GM23338 (cell line): ENCODE measurements around the gene CENPB. TPM values are rescaled to one million over a fixed set of nuclear protein-coding genes. Genes with fewer than 3 reads are reported as not detected.

Experiments used
- ATAC-seq: fragments of 200-7000 bp; cut with Tn5 transposase; 3 replicates; pipeline ENCODE4 v1.9.1; 2020
- DNase-seq: peaks from one replicate; pipeline ENCODE4 v3.0.0-alpha.2; 2015; ENCODE audit warnings: low spot score
- H2AFZ ChIP-seq: fragments of 200-600 bp; sonication (generic); 2 replicates; pipeline ENCODE4 v1.8.0; 2016; ENCODE audit warnings: antibody characterized with exemption, mild to moderate bottlenecking, moderate library complexity
- H3F3A ChIP-seq: fragments of 200-600 bp; sonication (generic); replicated peaks from 2 replicates; pipeline ENCODE4 v1.8.0; 2017; ENCODE audit warnings: antibody characterized with exemption, mixed run types, low read depth
- H3K27ac ChIP-seq: fragments of 200-600 bp; sonication (generic); 2 replicates; pipeline ENCODE4 v1.6.1; 2016; ENCODE audit warnings: low read depth
- H3K27me3 ChIP-seq: fragments of 200-600 bp; sonication (generic); 2 replicates; pipeline ENCODE4 v1.8.0; 2016; ENCODE audit warnings: mild to moderate bottlenecking, mixed run types, moderate library complexity; ENCODE audit not compliant: insufficient read depth
- H3K36me3 ChIP-seq: fragments of 200-600 bp; sonication (generic); 2 replicates; pipeline ENCODE4 v1.8.0; 2016; ENCODE audit warnings: mild to moderate bottlenecking; ENCODE audit not compliant: insufficient read depth
- H3K4me1 ChIP-seq: fragments of 200-600 bp; sonication (generic); 2 replicates; pipeline ENCODE4 v1.8.0; 2016; ENCODE audit warnings: mild to moderate bottlenecking, moderate library complexity; ENCODE audit not compliant: insufficient read depth
- H3K4me2 ChIP-seq: fragments of 200-600 bp; sonication (generic); 2 replicates; pipeline ENCODE4 v1.7.1; 2017; ENCODE audit warnings: mixed run types
- H3K4me3 ChIP-seq: fragments of 200-600 bp; sonication (generic); 2 replicates; pipeline ENCODE4 v1.6.1; 2016; ENCODE audit warnings: mixed run types
- H3K79me2 ChIP-seq: fragments of 200-600 bp; sonication (generic); replicated peaks from 2 replicates; pipeline ENCODE4 v1.8.0; 2017; ENCODE audit warnings: mild to moderate bottlenecking; ENCODE audit not compliant: insufficient read depth
- H3K9me2 ChIP-seq: fragments of 200-600 bp; sonication (generic); 2 replicates; pipeline ENCODE4 v1.8.0; 2017; ENCODE audit not compliant: insufficient read depth
- H4K20me1 ChIP-seq: fragments of 200-600 bp; sonication (generic); replicated peaks from 2 replicates; pipeline ENCODE4 v1.8.0; 2017; ENCODE audit warnings: mild to moderate bottlenecking; ENCODE audit not compliant: insufficient read depth
- H3K27ac Mint-ChIP-seq: 2 replicates; pipeline ENCODE4 v1.8.0; 2020; ENCODE audit warnings: inconsistent platforms, mild to moderate bottlenecking, moderate library complexity, mixed read lengths
- H3K27me3 Mint-ChIP-seq: 3 replicates; pipeline ENCODE4 v1.8.0; 2022; ENCODE audit warnings: low read depth, mild to moderate bottlenecking, moderate library complexity, mixed read lengths, inconsistent platforms; ENCODE audit not compliant: insufficient read depth, poor library complexity
- H3K36me3 Mint-ChIP-seq: 3 replicates; pipeline ENCODE4 v1.8.0; 2021; ENCODE audit warnings: low read depth, mild to moderate bottlenecking, inconsistent platforms, moderate library complexity, mixed read lengths
- H3K4me1 Mint-ChIP-seq: 3 replicates; pipeline ENCODE4 v1.8.0; 2020; ENCODE audit warnings: mild to moderate bottlenecking, inconsistent platforms, mixed read lengths
- H3K4me3 Mint-ChIP-seq: 3 replicates; pipeline ENCODE4 v1.8.0; 2021; ENCODE audit warnings: moderate library complexity, mild to moderate bottlenecking, inconsistent platforms, mixed read lengths
- H3K9me3 Mint-ChIP-seq: 3 replicates; pipeline ENCODE4 v1.8.0; 2020; ENCODE audit warnings: moderate library complexity, mild to moderate bottlenecking, inconsistent platforms, mixed read lengths
- CTCF ChIP-seq, 2 experiments: fragments of 200-600 bp in 1 of 2; sonication (generic) in 1 of 2; conservative IDR thresholded peaks; 2 replicates each; pipeline versions ENCODE4 v1.5.1 to v1.6.1; 2016 to 2017; ENCODE audit warnings: antibody characterized with exemption in 2 of 2, low read depth in 2 of 2, mild to moderate bottlenecking in 2 of 2, moderate library complexity in 1 of 2
- EZH2 ChIP-seq: fragments of 200-600 bp; sonication (generic); IDR thresholded peaks from one replicate; pipeline ENCODE4 v1.8.0; 2017; ENCODE audit warnings: antibody characterized with exemption, mild to moderate bottlenecking, low read depth; ENCODE audit not compliant: unreplicated experiment
- EZH2phosphoT487 ChIP-seq: fragments of 200-600 bp; sonication (generic); IDR thresholded peaks from one replicate; pipeline ENCODE4 v1.8.1; 2018; ENCODE audit warnings: antibody characterized with exemption; ENCODE audit not compliant: unreplicated experiment
- JUNB ChIP-seq: IDR thresholded peaks from one replicate; pipeline ENCODE4 v1.6.1; 2016; ENCODE audit warnings: antibody characterized with exemption; ENCODE audit not compliant: unreplicated experiment
- NANOG ChIP-seq: IDR thresholded peaks from 2 replicates; pipeline ENCODE4 v1.6.1; 2016; ENCODE audit warnings: antibody characterized with exemption, borderline replicate concordance
- POLR2AphosphoS5 ChIP-seq: IDR thresholded peaks from 2 replicates; pipeline ENCODE4 v1.6.1; 2016; ENCODE audit warnings: antibody characterized with exemption, low read depth
- REST ChIP-seq: IDR thresholded peaks from one replicate; pipeline ENCODE4 v1.6.1; 2018; ENCODE audit warnings: antibody characterized with exemption; ENCODE audit not compliant: unreplicated experiment
- STAT1 ChIP-seq: IDR thresholded peaks from one replicate; pipeline ENCODE4 v1.6.1; 2016; ENCODE audit warnings: antibody characterized with exemption; ENCODE audit not compliant: unreplicated experiment
- ZNF331 ChIP-seq: fragments of 250-450 bp; sonication (Bioruptor Pico); IDR thresholded peaks from 2 replicates; pipeline ENCODE4 v1.5.0; 2020; ENCODE audit warnings: low read depth, mild to moderate bottlenecking, moderate library complexity
- polyA plus RNA-seq: library from polyadenylated mRNA; unstranded; fragments of >200 nt; fragmentation: Nextera tagmentation; extraction: Ambion mirVana; gene quantifications from 2 replicates; pipeline ENCODE4 v1.2.1, GENCODE V29; 2016
- total RNA-seq: library from RNA; depleted of rRNA; stranded (reverse); fragments of >200 nt; shearing (Covaris generic); gene quantifications from 2 replicates; pipeline ENCODE4 v1.2.3, GENCODE V29; 2014
- TF ChIP-seq, protein P1 (sequence below): fragments of 250-450 bp; sonication (Bioruptor Pico); IDR thresholded peaks from 2 replicates; pipeline ENCODE4 v1.5.0; 2020; ENCODE audit warnings: mild to moderate bottlenecking, moderate library complexity

Gene CENPB
- total and polyA plus RNA-seq, 2 experiments from 2014 or later: 10.8 to 52.1 TPM

- TF ChIP-seq ZNF331 (CRISPR knock-in tag): no peak
- TF ChIP-seq JUNB: no peak
- TF ChIP-seq REST: no peak
- no peak for TF ChIP-seq EZH2
- no peak for TF ChIP-seq STAT1
- TF ChIP-seq EZH2phosphoT487: no peak
- no peak for TF ChIP-seq CTCF (conservative IDR thresholded peaks at IDR 0.05; ENCODE audit: low read depth in 2 of 2)
- TF ChIP-seq POLR2AphosphoS5: no peak
- H3K27me3 ChIP-seq: no peaks in the 10 kb centered on the region
- Mint-ChIP-seq H3K36me3 (peaks cover 22% of the 10 kb centered on the region), H3K4me3 (no peak overlapping the region), H3K27ac (no peak overlapping the region; the same call in 1 of the 2 replicates), H3K9me3 (no peaks in the 10 kb centered on the region), H3K27me3 (peaks cover 11% of the 10 kb centered on the region), H3K4me1 (no peaks in the 10 kb centered on the region; the same call in 2 of the 3 replicates)
- DNase-seq: no peak
- H3K4me3 ChIP-seq: no peak overlapping the region
- no peak overlapping the region for H3K27ac ChIP-seq
- peaks cover 7% of the 10 kb centered on the region for H3K36me3 ChIP-seq
- peak; percentile 31; the same call in 2 of the 3 replicates for ATAC-seq
- H3K9me2 ChIP-seq: no peaks in the 10 kb centered on the region
- no peaks in the 10 kb centered on the region for H3F3A ChIP-seq
- H4K20me1 ChIP-seq: peaks cover 18% of the 10 kb centered on the region
- no peak overlapping the region for H2AFZ ChIP-seq
- peaks cover 10% of the 10 kb centered on the region for H3K4me1 ChIP-seq
- no peak overlapping the region for H3K4me2 ChIP-seq
- peaks cover 18% of the 10 kb centered on the region; the same call in 1 of the 2 replicates for H3K79me2 ChIP-seq
Measured at GRCh38 chr20:3760655-3761348, 25.7 kb downstream of the CENPB start.

GRCh38 chr20:3759884-3760283 lies 26.7 kb downstream of the CENPB start:
- H3K27ac Mint-ChIP-seq: no peak overlapping the region
- H3K4me3 ChIP-seq: no peak overlapping the region
- H2AFZ ChIP-seq: no peak overlapping the region
- no peaks in the 10 kb centered on the region for H3K9me2 ChIP-seq
- H4K20me1 ChIP-seq: peaks cover 18% of the 10 kb centered on the region
- ATAC-seq: no peak
- H3K9me3 Mint-ChIP-seq: no peaks in the 10 kb centered on the region
- peaks cover 12% of the 10 kb centered on the region; the same call in 1 of the 2 replicates for H3K79me2 ChIP-seq
- TF ChIP-seq EZH2phosphoT487 (no peak), NANOG (no peak)
- TF ChIP-seq, protein P1, sequence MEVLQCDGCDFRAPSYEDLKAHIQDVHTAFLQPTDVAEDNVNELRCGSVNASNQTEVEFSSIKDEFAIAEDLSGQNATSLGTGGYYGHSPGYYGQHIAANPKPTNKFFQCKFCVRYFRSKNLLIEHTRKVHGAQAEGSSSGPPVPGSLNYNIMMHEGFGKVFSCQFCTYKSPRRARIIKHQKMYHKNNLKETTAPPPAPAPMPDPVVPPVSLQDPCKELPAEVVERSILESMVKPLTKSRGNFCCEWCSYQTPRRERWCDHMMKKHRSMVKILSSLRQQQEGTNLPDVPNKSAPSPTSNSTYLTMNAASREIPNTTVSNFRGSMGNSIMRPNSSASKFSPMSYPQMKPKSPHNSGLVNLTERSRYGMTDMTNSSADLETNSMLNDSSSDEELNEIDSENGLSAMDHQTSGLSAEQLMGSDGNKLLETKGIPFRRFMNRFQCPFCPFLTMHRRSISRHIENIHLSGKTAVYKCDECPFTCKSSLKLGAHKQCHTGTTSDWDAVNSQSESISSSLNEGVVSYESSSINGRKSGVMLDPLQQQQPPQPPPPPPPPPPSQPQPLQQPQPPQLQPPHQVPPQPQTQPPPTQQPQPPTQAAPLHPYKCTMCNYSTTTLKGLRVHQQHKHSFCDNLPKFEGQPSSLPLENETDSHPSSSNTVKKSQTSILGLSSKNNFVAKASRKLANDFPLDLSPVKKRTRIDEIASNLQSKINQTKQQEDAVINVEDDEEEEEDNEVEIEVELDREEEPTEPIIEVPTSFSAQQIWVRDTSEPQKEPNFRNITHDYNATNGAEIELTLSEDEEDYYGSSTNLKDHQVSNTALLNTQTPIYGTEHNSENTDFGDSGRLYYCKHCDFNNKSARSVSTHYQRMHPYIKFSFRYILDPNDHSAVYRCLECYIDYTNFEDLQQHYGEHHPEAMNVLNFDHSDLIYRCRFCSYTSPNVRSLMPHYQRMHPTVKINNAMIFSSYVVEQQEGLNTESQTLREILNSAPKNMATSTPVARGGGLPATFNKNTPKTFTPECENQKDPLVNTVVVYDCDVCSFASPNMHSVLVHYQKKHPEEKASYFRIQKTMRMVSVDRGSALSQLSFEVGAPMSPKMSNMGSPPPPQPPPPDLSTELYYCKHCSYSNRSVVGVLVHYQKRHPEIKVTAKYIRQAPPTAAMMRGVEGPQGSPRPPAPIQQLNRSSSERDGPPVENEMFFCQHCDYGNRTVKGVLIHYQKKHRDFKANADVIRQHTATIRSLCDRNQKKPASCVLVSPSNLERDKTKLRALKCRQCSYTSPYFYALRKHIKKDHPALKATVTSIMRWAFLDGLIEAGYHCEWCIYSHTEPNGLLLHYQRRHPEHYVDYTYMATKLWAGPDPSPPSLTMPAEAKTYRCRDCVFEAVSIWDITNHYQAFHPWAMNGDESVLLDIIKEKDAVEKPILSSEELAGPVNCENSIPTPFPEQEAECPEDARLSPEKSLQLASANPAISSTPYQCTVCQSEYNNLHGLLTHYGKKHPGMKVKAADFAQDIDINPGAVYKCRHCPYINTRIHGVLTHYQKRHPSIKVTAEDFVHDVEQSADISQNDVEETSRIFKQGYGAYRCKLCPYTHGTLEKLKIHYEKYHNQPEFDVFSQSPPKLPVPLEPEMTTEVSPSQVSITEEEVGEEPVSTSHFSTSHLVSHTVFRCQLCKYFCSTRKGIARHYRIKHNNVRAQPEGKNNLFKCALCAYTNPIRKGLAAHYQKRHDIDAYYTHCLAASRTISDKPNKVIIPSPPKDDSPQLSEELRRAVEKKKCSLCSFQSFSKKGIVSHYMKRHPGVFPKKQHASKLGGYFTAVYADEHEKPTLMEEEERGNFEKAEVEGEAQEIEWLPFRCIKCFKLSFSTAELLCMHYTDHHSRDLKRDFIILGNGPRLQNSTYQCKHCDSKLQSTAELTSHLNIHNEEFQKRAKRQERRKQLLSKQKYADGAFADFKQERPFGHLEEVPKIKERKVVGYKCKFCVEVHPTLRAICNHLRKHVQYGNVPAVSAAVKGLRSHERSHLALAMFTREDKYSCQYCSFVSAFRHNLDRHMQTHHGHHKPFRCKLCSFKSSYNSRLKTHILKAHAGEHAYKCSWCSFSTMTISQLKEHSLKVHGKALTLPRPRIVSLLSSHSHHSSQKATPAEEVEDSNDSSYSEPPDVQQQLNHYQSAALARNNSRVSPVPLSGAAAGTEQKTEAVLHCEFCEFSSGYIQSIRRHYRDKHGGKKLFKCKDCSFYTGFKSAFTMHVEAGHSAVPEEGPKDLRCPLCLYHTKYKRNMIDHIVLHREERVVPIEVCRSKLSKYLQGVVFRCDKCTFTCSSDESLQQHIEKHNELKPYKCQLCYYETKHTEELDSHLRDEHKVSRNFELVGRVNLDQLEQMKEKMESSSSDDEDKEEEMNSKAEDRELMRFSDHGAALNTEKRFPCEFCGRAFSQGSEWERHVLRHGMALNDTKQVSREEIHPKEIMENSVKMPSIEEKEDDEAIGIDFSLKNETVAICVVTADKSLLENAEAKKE (CRISPR knock-in tag): no peak
- no peaks in the 10 kb centered on the region for H3K27me3 ChIP-seq
- no peak overlapping the region for H3K4me3 Mint-ChIP-seq
- no peaks in the 10 kb centered on the region for H3K4me1 Mint-ChIP-seq
- H3K27ac ChIP-seq: no peak overlapping the region
- no peaks in the 10 kb centered on the region for H3F3A ChIP-seq
- H3K4me1 ChIP-seq: peaks cover 10% of the 10 kb centered on the region
- peaks cover 13% of the 10 kb centered on the region for H3K27me3 Mint-ChIP-seq
- DNase-seq: no peak
- H3K36me3 ChIP-seq: peaks cover 7% of the 10 kb centered on the region
- no peak overlapping the region for H3K4me2 ChIP-seq
- peaks cover 22% of the 10 kb centered on the region for H3K36me3 Mint-ChIP-seq
